Activated CD8-positive, alpha-beta memory T cell treated with anti-CD3 and anti-CD28 coated beads for 4 hours (primary cell): ENCODE results near the gene SCUBE2.
A peak's percentile ranks its signal among the peaks of the same experiment; 100 is the strongest.
"Not testable (repeated sequence)": the region's sequence is repeated elsewhere in the genome, so short reads cannot be mapped to it uniquely, and the experiment has no call there.

Source experiments
- DNase-seq, 2 donors: peaks; one replicate each; pipeline ENCODE4 v3.0.0-alpha.2; 2020; ENCODE audit warnings: low read depth in 2 of 2

SCUBE2 gene

GRCh38 chr11:9042488-9042887, 48.9 kb downstream of the SCUBE2 start:
- DNase-seq = no peak

- DNase-seq = no peak
These were observed 49.7 kb downstream of the SCUBE2 start for GRCh38 chr11:9041747-9042146.

- no peak for DNase-seq
These were observed 51.0 kb downstream of the SCUBE2 start for GRCh38 chr11:9040410-9040809.

- no peak for DNase-seq
These were observed 51.5 kb downstream of the SCUBE2 start for GRCh38 chr11:9039863-9040262.

- DNase-seq = no peak
These were observed 52.2 kb downstream of the SCUBE2 start for GRCh38 chr11:9039198-9039597.

- DNase-seq = no peak
These were observed 52.9 kb downstream of the SCUBE2 start for GRCh38 chr11:9038541-9038940.

GRCh38 chr11:9037963-9038362, 53.4 kb downstream of the SCUBE2 start:
- no peak for DNase-seq

- DNase-seq = no peak
These were observed 54.2 kb downstream of the SCUBE2 start for GRCh38 chr11:9037046-9037780.

- DNase-seq = no peak
These were observed 60.8 kb downstream of the SCUBE2 start for GRCh38 chr11:9030601-9031000.

- DNase-seq = no peak
These were observed 62.0 kb downstream of the SCUBE2 start for GRCh38 chr11:9029422-9029821.

GRCh38 chr11:9028581-9028980, 62.8 kb downstream of the SCUBE2 start:
- no peak for DNase-seq

- no peak for DNase-seq
These were observed 66.1 kb downstream of the SCUBE2 start for GRCh38 chr11:9025101-9025850.

- DNase-seq = no peak
These were observed 68.3 kb downstream of the SCUBE2 start for GRCh38 chr11:9022961-9023680.

GRCh38 chr11:9020916-9021315, 70.5 kb downstream of the SCUBE2 start:
- no peak for DNase-seq

GRCh38 chr11:9019861-9020260, 71.5 kb downstream of the SCUBE2 start:
- DNase-seq = no peak

- no peak for DNase-seq
These were observed 73.6 kb downstream of the SCUBE2 start for GRCh38 chr11:9017773-9018172.

GRCh38 chr11:9016916-9017642, 74.3 kb downstream of the SCUBE2 start:
- no peak for DNase-seq

- DNase-seq = peak; percentile 11 to 28
These were observed 75.7 kb downstream of the SCUBE2 start for GRCh38 chr11:9015677-9016076.

- no peak for DNase-seq
These were observed 76.6 kb downstream of the SCUBE2 start for GRCh38 chr11:9014826-9015225.

GRCh38 chr11:9013373-9013772, 78.0 kb downstream of the SCUBE2 start:
- no peak for DNase-seq

- DNase-seq = not testable (repeated sequence)
These were observed 81.9 kb downstream of the SCUBE2 start for GRCh38 chr11:9009538-9009937.

GRCh38 chr11:9008661-9009060, 82.7 kb downstream of the SCUBE2 start:
- no peak for DNase-seq
